KMS-11 (cell line): Measurements from ENCODE around the gene EXOC4.

Experiments
- H2AFZ ChIP-seq: fragments of 200-600 bp; sonication (generic); 2 replicates; pipeline ENCODE4 v1.6.1; 2016; ENCODE audit warnings: antibody characterized with exemption, mixed run types, low read depth
- H3K27ac ChIP-seq: fragments of 200-600 bp; sonication (generic); 2 replicates; pipeline ENCODE4 v1.6.1; 2016; ENCODE audit warnings: mild to moderate bottlenecking, mixed run types
- H3K27me3 ChIP-seq: fragments of 200-600 bp; sonication (generic); 2 replicates; pipeline ENCODE4 v1.6.1; 2017; ENCODE audit warnings: mild to moderate bottlenecking, low read depth, mixed run types, moderate library complexity; ENCODE audit not compliant: insufficient read depth
- H3K36me3 ChIP-seq: fragments of 200-600 bp; sonication (generic); 2 replicates; pipeline ENCODE4 v1.6.1; 2017; ENCODE audit warnings: mild to moderate bottlenecking, mixed run types; ENCODE audit not compliant: insufficient read depth
- H3K4me1 ChIP-seq: fragments of 200-600 bp; sonication (generic); 2 replicates; pipeline ENCODE4 v1.6.1; 2016; ENCODE audit warnings: mild to moderate bottlenecking, low read depth, mixed run types; ENCODE audit not compliant: poor library complexity, severe bottlenecking
- H3K4me2 ChIP-seq: fragments of 200-600 bp; sonication (generic); 2 replicates; pipeline ENCODE4 v1.7.0; 2016; ENCODE audit warnings: mild to moderate bottlenecking, mixed run types
- H3K4me3 ChIP-seq: fragments of 200-600 bp; sonication (generic); IDR thresholded peaks from 2 replicates; pipeline ENCODE4 v1.6.1; 2017; ENCODE audit warnings: low read depth, low read length, mixed read lengths; ENCODE audit not compliant: insufficient read depth
- H3K79me2 ChIP-seq: fragments of 200-600 bp; sonication (generic); 2 replicates; pipeline ENCODE4 v1.6.1; 2016; ENCODE audit warnings: low read depth, mixed run types; ENCODE audit not compliant: insufficient read depth
- H3K9ac ChIP-seq: fragments of 200-600 bp; sonication (generic); 2 replicates; pipeline ENCODE4 v1.6.1; 2016; ENCODE audit warnings: mild to moderate bottlenecking, mixed run types
- H4K20me1 ChIP-seq: fragments of 200-600 bp; sonication (generic); 2 replicates; pipeline ENCODE4 v1.6.1; 2016; ENCODE audit warnings: mild to moderate bottlenecking, mixed run types; ENCODE audit not compliant: insufficient read depth
- TF ChIP-seq, protein P1 (sequence below): fragments of 200-600 bp; sonication (generic); conservative IDR thresholded peaks from 2 replicates; pipeline ENCODE4 v1.6.1; 2017; ENCODE audit warnings: low read depth, mild to moderate bottlenecking, antibody characterized with exemption, low read length, moderate library complexity, mixed read lengths

The EXOC4 gene

GRCh38 chr7:133502972-133503371 is 250.1 kb downstream of the EXOC4 start:
- Histone ChIP-seq H4K20me1 (no peaks in the 10 kb centered on the region), H3K27me3 (no peaks in the 10 kb centered on the region), H3K4me3 (no peak overlapping the region), H3K36me3 (no peaks in the 10 kb centered on the region), H3K4me2 (no peak overlapping the region), H3K9ac (no peak overlapping the region), H3K27ac (no peak overlapping the region), H2AFZ (no peak overlapping the region), H3K79me2 (no peaks in the 10 kb centered on the region), H3K4me1 (no peaks in the 10 kb centered on the region)
- TF ChIP-seq, protein P1, sequence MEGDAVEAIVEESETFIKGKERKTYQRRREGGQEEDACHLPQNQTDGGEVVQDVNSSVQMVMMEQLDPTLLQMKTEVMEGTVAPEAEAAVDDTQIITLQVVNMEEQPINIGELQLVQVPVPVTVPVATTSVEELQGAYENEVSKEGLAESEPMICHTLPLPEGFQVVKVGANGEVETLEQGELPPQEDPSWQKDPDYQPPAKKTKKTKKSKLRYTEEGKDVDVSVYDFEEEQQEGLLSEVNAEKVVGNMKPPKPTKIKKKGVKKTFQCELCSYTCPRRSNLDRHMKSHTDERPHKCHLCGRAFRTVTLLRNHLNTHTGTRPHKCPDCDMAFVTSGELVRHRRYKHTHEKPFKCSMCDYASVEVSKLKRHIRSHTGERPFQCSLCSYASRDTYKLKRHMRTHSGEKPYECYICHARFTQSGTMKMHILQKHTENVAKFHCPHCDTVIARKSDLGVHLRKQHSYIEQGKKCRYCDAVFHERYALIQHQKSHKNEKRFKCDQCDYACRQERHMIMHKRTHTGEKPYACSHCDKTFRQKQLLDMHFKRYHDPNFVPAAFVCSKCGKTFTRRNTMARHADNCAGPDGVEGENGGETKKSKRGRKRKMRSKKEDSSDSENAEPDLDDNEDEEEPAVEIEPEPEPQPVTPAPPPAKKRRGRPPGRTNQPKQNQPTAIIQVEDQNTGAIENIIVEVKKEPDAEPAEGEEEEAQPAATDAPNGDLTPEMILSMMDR = no peak

DNA sequence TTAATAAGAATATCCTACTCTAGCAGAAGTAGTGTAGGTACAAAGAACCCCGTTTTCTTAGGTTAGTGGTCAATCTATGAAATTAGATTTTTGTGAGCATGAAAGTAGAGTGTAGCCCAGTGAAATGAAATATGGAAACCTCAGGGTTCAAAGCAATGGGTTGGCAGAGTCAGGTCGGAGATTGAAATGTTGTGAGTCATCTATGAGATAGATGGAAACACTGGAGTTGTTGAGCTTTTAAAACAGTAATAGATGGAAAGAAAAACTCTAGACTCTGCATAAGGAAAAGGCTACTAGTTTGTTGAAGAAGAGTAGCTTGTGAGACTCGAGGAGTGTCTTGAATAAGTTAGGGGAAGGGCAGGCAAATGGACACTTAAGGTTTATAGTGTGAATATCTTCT is 251.9 kb downstream of the EXOC4 start:
- Histone ChIP-seq H3K4me2 (no peak overlapping the region), H2AFZ (no peak overlapping the region), H3K27me3 (no peaks in the 10 kb centered on the region), H3K27ac (no peak overlapping the region), H3K4me1 (no peaks in the 10 kb centered on the region), H4K20me1 (no peaks in the 10 kb centered on the region), H3K4me3 (no peak overlapping the region), H3K9ac (no peak overlapping the region), H3K36me3 (no peaks in the 10 kb centered on the region), H3K79me2 (no peaks in the 10 kb centered on the region)
- TF ChIP-seq, protein P1 = no peak

GRCh38 chr7:133509822-133510221 is 256.9 kb downstream of the EXOC4 start:
- Histone ChIP-seq H3K27ac (no peak overlapping the region), H3K36me3 (no peaks in the 10 kb centered on the region), H3K79me2 (no peaks in the 10 kb centered on the region), H3K27me3 (no peaks in the 10 kb centered on the region), H3K4me2 (no peak overlapping the region), H2AFZ (no peak overlapping the region), H3K4me1 (no peaks in the 10 kb centered on the region), H3K4me3 (no peak overlapping the region), H4K20me1 (no peaks in the 10 kb centered on the region), H3K9ac (no peak overlapping the region)
- TF ChIP-seq, protein P1 = no peak

GRCh38 chr7:133510326-133511055 is 257.6 kb downstream of the EXOC4 start:
- Histone ChIP-seq H3K27me3 (no peaks in the 10 kb centered on the region), H3K79me2 (no peaks in the 10 kb centered on the region), H3K4me3 (no peak overlapping the region), H3K4me2 (no peak overlapping the region), H3K4me1 (no peaks in the 10 kb centered on the region), H4K20me1 (no peaks in the 10 kb centered on the region), H3K9ac (no peak overlapping the region), H3K27ac (no peak overlapping the region), H2AFZ (no peak overlapping the region), H3K36me3 (no peaks in the 10 kb centered on the region)
- TF ChIP-seq, protein P1 = no peak
